Immature natural killer cell (primary cell): ENCODE data around the gene FNDC11. TPM values are rescaled to one million over a fixed set of nuclear protein-coding genes. Genes with fewer than 3 reads are reported as not detected.

Experiments
- DNase-seq, 3 donors: peaks; one replicate each; pipeline ENCODE4 v3.0.0; 2022; ENCODE audit warnings: mixed read lengths in 1 of 3
- H3K27ac Mint-ChIP-seq, 6 donors: one replicate each; pipeline ENCODE4 v1.8.0; 2020; ENCODE audit warnings: mixed read lengths in 6 of 6, mild to moderate bottlenecking in 5 of 6, inconsistent platforms in 4 of 6, moderate library complexity in 3 of 6
- H3K27me3 Mint-ChIP-seq, 3 donors: one replicate each; pipeline ENCODE4 v1.8.0; 2020 to 2021; ENCODE audit warnings: low read depth in 3 of 3, mild to moderate bottlenecking in 3 of 3, mixed read lengths in 3 of 3, moderate library complexity in 3 of 3, inconsistent platforms in 1 of 3
- H3K36me3 Mint-ChIP-seq, 3 donors: one replicate each; pipeline ENCODE4 v1.8.0; 2020; ENCODE audit warnings: mixed read lengths in 3 of 3, inconsistent platforms in 2 of 3, mild to moderate bottlenecking in 2 of 3
- H3K4me1 Mint-ChIP-seq, 2 donors: one replicate each; pipeline ENCODE4 v1.8.0; 2020; ENCODE audit warnings: inconsistent platforms in 2 of 2, mild to moderate bottlenecking in 2 of 2, mixed read lengths in 2 of 2, moderate library complexity in 1 of 2
- H3K4me3 Mint-ChIP-seq, 5 donors: one replicate each; pipeline ENCODE4 v1.8.0; 2020; ENCODE audit warnings: mild to moderate bottlenecking in 5 of 5, mixed read lengths in 5 of 5, inconsistent platforms in 3 of 5, moderate library complexity in 3 of 5
- H3K9me3 Mint-ChIP-seq, 6 donors: one replicate each; pipeline ENCODE4 v1.8.0; 2020; ENCODE audit warnings: mild to moderate bottlenecking in 6 of 6, mixed read lengths in 6 of 6, inconsistent platforms in 4 of 6, moderate library complexity in 3 of 6
- polyA plus RNA-seq, 3 donors: library from polyadenylated mRNA; unstranded; fragments of 300-500 nt; fragmentation: Illumina TruSeq; gene quantifications; one replicate each; pipeline ENCODE4 v1.2.3, GENCODE V29; 2021

The FNDC11 gene
- polyA plus RNA-seq, 3 donors from 2014 or later, result not detected

- H3K4me3 Mint-ChIP-seq, result no peak overlapping the region
- H3K36me3 Mint-ChIP-seq, result peaks cover 9 to 18% (median 14%) of the 10 kb centered on the region in 3 donors
- H3K27me3 Mint-ChIP-seq, result peaks cover 0 to 6% (median 2%) of the 10 kb centered on the region in 3 donors
- no peaks in the 10 kb centered on the region for H3K9me3 Mint-ChIP-seq
- no peak for DNase-seq
- no peaks in the 10 kb centered on the region for H3K4me1 Mint-ChIP-seq
- no peak overlapping the region for H3K27ac Mint-ChIP-seq
These were observed 34.0 kb downstream of the FNDC11 start for GRCh38 chr20:63587776-63588591.

GRCh38 chr20:63588641-63589041 is 34.7 kb downstream of the FNDC11 start:
- DNase-seq, result no peak
- Mint-ChIP-seq H3K4me1 (no peaks in the 10 kb centered on the region), H3K27ac (no peak overlapping the region), H3K4me3 (no peak overlapping the region), H3K36me3 (peaks cover 14 to 24% (median 19%) of the 10 kb centered on the region in 3 donors), H3K27me3 (peaks cover 0 to 6% (median 2%) of the 10 kb centered on the region in 3 donors), H3K9me3 (no peaks in the 10 kb centered on the region)

GRCh38 chr20:63589261-63590217 is 35.6 kb downstream of the FNDC11 start:
- Mint-ChIP-seq H3K4me1 (no peaks in the 10 kb centered on the region), H3K9me3 (no peaks in the 10 kb centered on the region), H3K36me3 (peaks cover 14 to 30% (median 15%) of the 10 kb centered on the region in 3 donors), H3K27me3 (peaks cover 0 to 8% (median 2%) of the 10 kb centered on the region in 3 donors), H3K4me3 (no peak overlapping the region), H3K27ac (no peak overlapping the region)
- no peak for DNase-seq

GRCh38 chr20:63590218-63591146 is 36.5 kb downstream of the FNDC11 start:
- Mint-ChIP-seq H3K4me3 (no peak overlapping the region), H3K27me3 (peaks cover 0 to 13% (median 2%) of the 10 kb centered on the region in 3 donors), H3K9me3 (no peaks in the 10 kb centered on the region), H3K36me3 (peaks cover 15 to 37% (median 17%) of the 10 kb centered on the region in 3 donors), H3K4me1 (no peaks in the 10 kb centered on the region), H3K27ac (no peak overlapping the region)
- no peak for DNase-seq

- peaks cover 0 to 10% (median 2%) of the 10 kb centered on the region in 3 donors for H3K27me3 Mint-ChIP-seq
- H3K4me1 Mint-ChIP-seq, result no peaks in the 10 kb centered on the region
- no peak overlapping the region for H3K4me3 Mint-ChIP-seq
- no peak overlapping the region for H3K27ac Mint-ChIP-seq
- no peak for DNase-seq
- no peaks in the 10 kb centered on the region for H3K9me3 Mint-ChIP-seq
- peaks cover 15 to 37% (median 17%) of the 10 kb centered on the region in 3 donors for H3K36me3 Mint-ChIP-seq
These were observed 37.2 kb downstream of the FNDC11 start for GRCh38 chr20:63591147-63591533.

- no peak for DNase-seq
- H3K27ac Mint-ChIP-seq, result no peak overlapping the region
- peaks cover 0 to 10% (median 2%) of the 10 kb centered on the region in 3 donors for H3K27me3 Mint-ChIP-seq
- no peaks in the 10 kb centered on the region for H3K9me3 Mint-ChIP-seq
- H3K4me1 Mint-ChIP-seq, result no peaks in the 10 kb centered on the region
- peaks cover 15 to 37% (median 17%) of the 10 kb centered on the region in 3 donors for H3K36me3 Mint-ChIP-seq
- H3K4me3 Mint-ChIP-seq, result no peak overlapping the region
These were observed 37.9 kb downstream of the FNDC11 start for GRCh38 chr20:63591786-63592355.

GRCh38 chr20:63592661-63593060 is 38.7 kb downstream of the FNDC11 start:
- no peak for DNase-seq
- H3K4me3 Mint-ChIP-seq, result no peak overlapping the region
- no peaks in the 10 kb centered on the region for H3K9me3 Mint-ChIP-seq
- H3K4me1 Mint-ChIP-seq, result no peaks in the 10 kb centered on the region
- H3K27me3 Mint-ChIP-seq, result peaks cover 0 to 8% (median 2%) of the 10 kb centered on the region in 3 donors
- H3K27ac Mint-ChIP-seq, result no peak overlapping the region
- H3K36me3 Mint-ChIP-seq, result peaks cover 15 to 40% (median 17%) of the 10 kb centered on the region in 3 donors

GRCh38 chr20:63594043-63594561 is 40.1 kb downstream of the FNDC11 start:
- H3K4me3 Mint-ChIP-seq, result no peak overlapping the region

GRCh38 chr20:63595416-63596127 is 41.6 kb downstream of the FNDC11 start:
- no peak for DNase-seq
- peaks cover 0 to 3% (median 0%) of the 10 kb centered on the region in 6 donors for H3K9me3 Mint-ChIP-seq
- peaks cover 0 to 2% of the 10 kb centered on the region in 2 donors for H3K4me1 Mint-ChIP-seq
- H3K36me3 Mint-ChIP-seq, result peaks cover 18 to 45% (median 24%) of the 10 kb centered on the region in 3 donors
- no peak overlapping the region for H3K27ac Mint-ChIP-seq
- H3K4me3 Mint-ChIP-seq, result no peak overlapping the region
- H3K27me3 Mint-ChIP-seq, result peaks cover 2 to 10% (median 3%) of the 10 kb centered on the region in 3 donors

More at GRCh38 chr20:63594043-63594561, 40.1 kb downstream of the FNDC11 start:
- H3K27me3 Mint-ChIP-seq, result peaks cover 0 to 8% (median 2%) of the 10 kb centered on the region in 3 donors
- peaks cover 0 to 2% of the 10 kb centered on the region in 2 donors for H3K4me1 Mint-ChIP-seq
- peaks cover 14 to 46% (median 16%) of the 10 kb centered on the region in 3 donors for H3K36me3 Mint-ChIP-seq
- no peaks in the 10 kb centered on the region for H3K9me3 Mint-ChIP-seq
- no peak for DNase-seq
- no peak overlapping the region for H3K27ac Mint-ChIP-seq

- H3K27me3 Mint-ChIP-seq, result peaks cover 3 to 10% (median 6%) of the 10 kb centered on the region in 3 donors
- H3K36me3 Mint-ChIP-seq, result peaks cover 14 to 41% (median 25%) of the 10 kb centered on the region in 3 donors
- peaks cover 0 to 2% of the 10 kb centered on the region in 2 donors for H3K4me1 Mint-ChIP-seq
- no peak overlapping the region for H3K4me3 Mint-ChIP-seq
- no peak overlapping the region for H3K27ac Mint-ChIP-seq
- DNase-seq, result no peak
- peaks cover 0 to 3% (median 0%) of the 10 kb centered on the region in 6 donors for H3K9me3 Mint-ChIP-seq
These were observed 42.5 kb downstream of the FNDC11 start for GRCh38 chr20:63596423-63596822.

GRCh38 chr20:63597651-63598478 is 43.9 kb downstream of the FNDC11 start:
- no peak for DNase-seq
- Mint-ChIP-seq H3K4me1 (peaks cover 2 to 3% of the 10 kb centered on the region in 2 donors), H3K27ac (no peak overlapping the region), H3K4me3 (no peak overlapping the region), H3K27me3 (peaks cover 3 to 15% (median 10%) of the 10 kb centered on the region in 3 donors), H3K9me3 (peaks cover 0 to 3% (median 0%) of the 10 kb centered on the region in 6 donors), H3K36me3 (peaks cover 17 to 46% (median 30%) of the 10 kb centered on the region in 3 donors)
